GM12878 (cell line): ENCODE data around the gene ARL17B. TPM values are rescaled to one million over a fixed set of nuclear protein-coding genes. Genes with fewer than 3 reads are reported as not detected.
"Not testable (repeated sequence)": the region's sequence is repeated elsewhere in the genome, so short reads cannot be mapped to it uniquely, and the experiment has no call there.

Source experiments
- ATAC-seq: fragments of 200-7000 bp; cut with Tn5 transposase; 3 replicates; pipeline ENCODE4 v1.9.1; 2020; ENCODE audit warnings: mild to moderate bottlenecking, moderate library complexity
- BruUV-seq: library from RNA; stranded (reverse); fragments of 400-500 nt; replicated peaks from 2 replicates; lab custom pipeline; 2021; lab: Mats Ljungman, UMichigan
- CTCF ChIA-PET: fragments of 300-600 bp; sonication (Branson Sonifier 250); formaldehyde crosslinking; extraction: SDS; loops from one replicate; lab custom pipeline; 2021; ENCODE audit warnings: inconsistent platforms; lab: Yijun Ruan, JAX
- POLR2A ChIA-PET: fragments of 350-600 bp; formaldehyde crosslinking; extraction: SDS; loops from one replicate; lab custom pipeline; 2021; ENCODE audit warnings: inconsistent platforms; lab: Charles Lee
- RAD21 ChIA-PET: fragments of 300-600 bp; sonication (Branson Sonifier 250); formaldehyde crosslinking; loops from one replicate; lab custom pipeline; 2023; ENCODE audit warnings: antibody characterized with exemption; ENCODE audit not compliant: unreplicated experiment; lab: Charles Lee
- SMC1A ChIA-PET: fragments of 300-600 bp; sonication (Branson Sonifier 250); formaldehyde crosslinking; loops from one replicate; lab custom pipeline; 2023; ENCODE audit not compliant: unreplicated experiment, uncharacterized antibody; lab: Charles Lee
- DNase-seq: peaks from one replicate; pipeline ENCODE4 v3.0.0-alpha.2; 2011; ENCODE audit warnings: low read depth, low spot score
- FAIRE-seq: peaks from 3 replicates; lab custom pipeline; 2011; peaks lifted over from hg19 to GRCh38; lab: Jason Lieb, UNC
- H2AFZ ChIP-seq: 2 replicates; pipeline ENCODE4 v1.6.0; 2011; ENCODE audit warnings: low read depth, low read length, control low read depth; ENCODE audit not compliant: control insufficient read depth
- H3K27ac ChIP-seq: 2 replicates; pipeline ENCODE4 v1.5.1; 2011; ENCODE audit warnings: control low read depth; ENCODE audit not compliant: control insufficient read depth, insufficient read depth
- H3K27me3 ChIP-seq, 2 experiments: replicated peaks in 1 of 2; 2 replicates each; pipeline versions ENCODE4 v1.6.0 to v1.6.1; 2011; ENCODE audit warnings: low read length in 1 of 2; ENCODE audit not compliant: control insufficient read depth in 2 of 2, insufficient read depth in 2 of 2
- H3K36me3 ChIP-seq, 2 experiments: 2 replicates each; pipeline ENCODE4 v1.5.1; 2011; ENCODE audit warnings: low read length in 1 of 2; ENCODE audit not compliant: control insufficient read depth in 2 of 2, insufficient read depth in 2 of 2
- H3K4me1 ChIP-seq: 2 replicates; pipeline ENCODE4 v1.6.1; 2011; ENCODE audit warnings: mild to moderate bottlenecking, low read length, moderate library complexity, mixed read lengths; ENCODE audit not compliant: control insufficient read depth, insufficient read depth
- H3K4me2 ChIP-seq: 2 replicates; pipeline ENCODE4 v1.6.0; 2011; ENCODE audit warnings: control low read depth; ENCODE audit not compliant: control insufficient read depth, insufficient read depth
- H3K4me3 ChIP-seq: fragments of 200-600 bp; sonication (generic); 2 replicates; pipeline ENCODE4 v1.5.1; 2016
- H3K79me2 ChIP-seq: 2 replicates; pipeline ENCODE4 v1.6.0; 2011; ENCODE audit warnings: low read length; ENCODE audit not compliant: control insufficient read depth, insufficient read depth
- H3K9ac ChIP-seq: 2 replicates; pipeline ENCODE4 v1.8.0; 2011; ENCODE audit warnings: low read length, control low read depth, mixed read lengths; ENCODE audit not compliant: control insufficient read depth, insufficient read depth
- H3K9me3 ChIP-seq: replicated peaks from 3 replicates; pipeline ENCODE4 v1.5.1; 2011; ENCODE audit warnings: mild to moderate bottlenecking, low read length; ENCODE audit not compliant: control insufficient read depth, insufficient read depth
- H4K20me1 ChIP-seq: 2 replicates; pipeline ENCODE4 v1.6.0; 2011; ENCODE audit not compliant: control insufficient read depth, insufficient read depth
- WGBS: methylation state at CpG from one replicate; pipeline ENCODE4 v1.1.6; 2016; ENCODE audit warnings: low lambda C conversion rate; ENCODE audit not compliant: insufficient replicate concordance, insufficient coverage; ENCODE audit errors: missing lambda C conversion rate; 5-methylcytosine and 5-hydroxymethylcytosine counted together
- in situ Hi-C: fragments of 300-500 bp; cut with MboI; formaldehyde crosslinking; loops from 9 replicates; pipeline ENCODE4 v1.14.3; 2018; ENCODE audit warnings: mixed read lengths
- intact Hi-C: fragments of 100-400 bp; cut with micrococcal nuclease; formaldehyde crosslinking; loops from one replicate; pipeline ENCODE4 v1.14.2; 2022; ENCODE audit not compliant: unreplicated experiment
- polyA plus RNA-seq, 11 experiments: library from polyadenylated mRNA; depleted of rRNA in 4 of 11; unstranded in 6 of 11; stranded (reverse) in 5 of 11; fragments of >200 nt; fragmentation: Nextera tagmentation in 4 of 11; fragmentation: Illumina TruSeq in 1 of 11; extraction: Ambion mirVana in 4 of 11; extraction: Trizol in 1 of 11; gene quantifications; 1 replicate in 1 of 11; 2 replicates in 10 of 11; pipeline versions ENCODE4 v1.2.1 to v1.2.3, GENCODE V29; 2011 to 2016; ENCODE audit warnings: inconsistent platforms in 2 of 11, missing spikeins in 2 of 11, low read depth in 1 of 11
- total RNA-seq, 4 experiments: library from RNA; depleted of rRNA in 3 of 4; stranded (reverse); fragments of >200 nt in 3 of 4; fragmentation: Illumina TruSeq in 1 of 4; extraction: Trizol in 1 of 4; gene quantifications; 2 replicates each; pipeline versions ENCODE4 v1.2.1 to v1.2.3, GENCODE V29; 2013 to 2021

Gene ARL17B
- total and polyA plus RNA-seq, 10 of the 15 experiments (the other 5 are each of a cell fraction or from before 2014, with no cell fraction given): 6.0 to 25.1 (median 14.2) TPM

- H3K4me1 ChIP-seq, H3K27ac ChIP-seq, H2AFZ ChIP-seq, DNase-seq, H3K27me3 ChIP-seq, H4K20me1 ChIP-seq, CTCF ChIA-PET, H3K79me2 ChIP-seq, in situ Hi-C loops, H3K4me2 ChIP-seq, intact Hi-C loops, POLR2A ChIA-PET, RAD21 ChIA-PET, H3K36me3 ChIP-seq, H3K9me3 ChIP-seq, BruUV-seq, H3K4me3 ChIP-seq, SMC1A ChIA-PET, H3K9ac ChIP-seq, FAIRE-seq, ATAC-seq: not testable (repeated sequence)
- WGBS: no CpG with 5 or more reads among the region's 2 CpGs
These were observed 32.1 kb upstream of the ARL17B start for GRCh38 chr17:46393702-46394101.

- H3K9ac ChIP-seq, CTCF ChIA-PET, POLR2A ChIA-PET, H3K27me3 ChIP-seq, H3K4me2 ChIP-seq, RAD21 ChIA-PET, BruUV-seq, H3K79me2 ChIP-seq, in situ Hi-C loops, DNase-seq, intact Hi-C loops, H4K20me1 ChIP-seq, SMC1A ChIA-PET, H3K9me3 ChIP-seq, H3K4me1 ChIP-seq, H3K27ac ChIP-seq, H3K36me3 ChIP-seq, H3K4me3 ChIP-seq, H2AFZ ChIP-seq: not testable (repeated sequence)
- peak; percentile 72 for ATAC-seq
- FAIRE-seq: peak; percentile 88
These were observed 23.9 kb upstream of the ARL17B start for GRCh38 chr17:46385491-46385890.

DNA sequence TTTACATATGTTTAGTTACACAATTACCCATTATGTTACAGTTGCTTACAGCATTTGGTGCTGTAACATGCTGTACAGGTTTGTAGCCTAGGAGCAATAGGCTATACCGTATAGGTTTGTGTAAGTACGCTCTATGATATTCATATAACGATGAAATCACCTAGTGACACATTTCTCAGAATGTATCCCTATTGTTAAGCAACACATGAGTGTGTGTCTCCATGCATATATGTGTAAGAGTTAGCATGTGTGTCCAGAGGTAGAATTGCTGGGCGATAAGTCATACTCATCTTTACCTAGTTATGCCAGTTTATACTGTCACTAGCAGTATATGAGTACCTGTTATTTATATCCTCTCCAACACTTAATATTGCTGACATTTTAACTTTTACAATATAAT, 21.6 kb upstream of the ARL17B start:
- H3K9me3 ChIP-seq, intact Hi-C loops, H3K79me2 ChIP-seq, H3K4me1 ChIP-seq, H3K9ac ChIP-seq, CTCF ChIA-PET, ATAC-seq, SMC1A ChIA-PET, H3K36me3 ChIP-seq, H2AFZ ChIP-seq, DNase-seq, POLR2A ChIA-PET, H4K20me1 ChIP-seq, H3K4me3 ChIP-seq, H3K27ac ChIP-seq, FAIRE-seq, BruUV-seq, RAD21 ChIA-PET, H3K27me3 ChIP-seq, H3K4me2 ChIP-seq, in situ Hi-C loops: not testable (repeated sequence)
- WGBS: 100% methylated on average over 3 of the region's 4 CpGs

GRCh38 chr17:46373418-46373817, 11.9 kb upstream of the ARL17B start:
- WGBS: no CpG with 5 or more reads among the region's 7 CpGs
- in situ Hi-C loops: not testable (repeated sequence)

More at GRCh38 chr17:46373418-46373817, 11.9 kb upstream of the ARL17B start:
- H3K27ac ChIP-seq, H3K4me3 ChIP-seq, H3K9me3 ChIP-seq, DNase-seq, H2AFZ ChIP-seq, H4K20me1 ChIP-seq, POLR2A ChIA-PET, RAD21 ChIA-PET, intact Hi-C loops, SMC1A ChIA-PET, H3K4me2 ChIP-seq, BruUV-seq, H3K79me2 ChIP-seq, H3K27me3 ChIP-seq, H3K4me1 ChIP-seq, CTCF ChIA-PET, H3K9ac ChIP-seq, FAIRE-seq, H3K36me3 ChIP-seq: not testable (repeated sequence)
- peak; percentile 88 for ATAC-seq
